ENCODE results near the gene HINFP. TPM values are rescaled to one million over a fixed set of nuclear protein-coding genes. Genes with fewer than 3 reads are reported as not detected.

HINFP gene
- total and polyA plus RNA-seq, 2 experiments from 2014 or later, result 12.6 to 29.2 TPM

DNA sequence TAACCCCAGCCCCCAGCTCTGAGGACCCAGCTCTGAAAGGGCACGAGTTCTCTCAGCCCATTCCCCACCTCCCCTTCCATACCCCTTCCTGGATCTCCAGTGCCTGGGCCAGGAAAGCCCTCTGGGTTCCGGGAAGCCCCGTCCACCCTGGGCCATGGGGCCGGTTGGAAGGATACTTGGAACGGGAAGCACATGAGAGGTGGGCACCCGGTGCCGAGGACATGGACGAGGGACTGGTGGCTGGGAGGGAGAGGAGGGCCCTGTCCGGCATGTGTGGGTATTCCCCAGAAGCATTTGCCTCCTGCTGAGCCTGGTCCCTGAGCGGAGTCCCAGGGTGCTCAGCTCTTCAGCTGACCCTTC lies 5.2 kb upstream of the HINFP start:
- Mint-ChIP-seq H3K27me3 (ENCODE audit: insufficient read depth, low read depth, poor library complexity) (peaks cover 10% of the 10 kb centered on the region), H3K9me3 (no peaks in the 10 kb centered on the region), H3K4me3 (no peak overlapping the region; the same call in 2 of the 3 replicates), H3K36me3 (ENCODE audit: low read depth) (no peaks in the 10 kb centered on the region; the same call in 2 of the 3 replicates), H3K4me1 (peaks cover 10% of the 10 kb centered on the region), H3K27ac (no peak overlapping the region)
- Histone ChIP-seq H3K4me3 (no peak overlapping the region), H3K27ac (ENCODE audit: low read depth) (no peak overlapping the region), H4K20me1 (replicated peaks; ENCODE audit: insufficient read depth) (no peaks in the 10 kb centered on the region), H2AFZ (0 out of 2 replicates have a peak overlapping the region, but pooled peaks have one; percentile 90), H3K4me1 (ENCODE audit: insufficient read depth) (peaks cover 12% of the 10 kb centered on the region), H3K79me2 (replicated peaks; ENCODE audit: insufficient read depth) (no peaks in the 10 kb centered on the region), H3K4me2 (peak overlapping the region; percentile 57; the same call in 1 of the 2 replicates), H3K36me3 (ENCODE audit: insufficient read depth) (no peaks in the 10 kb centered on the region), H3K9me2 (ENCODE audit: insufficient read depth) (no peaks in the 10 kb centered on the region), H3K27me3 (ENCODE audit: insufficient read depth) (no peaks in the 10 kb centered on the region), H3F3A (replicated peaks; ENCODE audit: low read depth) (0 out of 2 replicates have a peak, but pooled peaks cover 3% of the 10 kb centered on the region)
- peak; percentile 12; the same call in 2 of the 3 replicates for ATAC-seq
- DNase-seq (ENCODE audit: low spot score), result no peak
- TF ChIP-seq, protein P1, sequence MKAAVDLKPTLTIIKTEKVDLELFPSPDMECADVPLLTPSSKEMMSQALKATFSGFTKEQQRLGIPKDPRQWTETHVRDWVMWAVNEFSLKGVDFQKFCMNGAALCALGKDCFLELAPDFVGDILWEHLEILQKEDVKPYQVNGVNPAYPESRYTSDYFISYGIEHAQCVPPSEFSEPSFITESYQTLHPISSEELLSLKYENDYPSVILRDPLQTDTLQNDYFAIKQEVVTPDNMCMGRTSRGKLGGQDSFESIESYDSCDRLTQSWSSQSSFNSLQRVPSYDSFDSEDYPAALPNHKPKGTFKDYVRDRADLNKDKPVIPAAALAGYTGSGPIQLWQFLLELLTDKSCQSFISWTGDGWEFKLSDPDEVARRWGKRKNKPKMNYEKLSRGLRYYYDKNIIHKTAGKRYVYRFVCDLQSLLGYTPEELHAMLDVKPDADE (IDR thresholded peaks at IDR 0.05), result no peak
- TF ChIP-seq, protein P2, sequence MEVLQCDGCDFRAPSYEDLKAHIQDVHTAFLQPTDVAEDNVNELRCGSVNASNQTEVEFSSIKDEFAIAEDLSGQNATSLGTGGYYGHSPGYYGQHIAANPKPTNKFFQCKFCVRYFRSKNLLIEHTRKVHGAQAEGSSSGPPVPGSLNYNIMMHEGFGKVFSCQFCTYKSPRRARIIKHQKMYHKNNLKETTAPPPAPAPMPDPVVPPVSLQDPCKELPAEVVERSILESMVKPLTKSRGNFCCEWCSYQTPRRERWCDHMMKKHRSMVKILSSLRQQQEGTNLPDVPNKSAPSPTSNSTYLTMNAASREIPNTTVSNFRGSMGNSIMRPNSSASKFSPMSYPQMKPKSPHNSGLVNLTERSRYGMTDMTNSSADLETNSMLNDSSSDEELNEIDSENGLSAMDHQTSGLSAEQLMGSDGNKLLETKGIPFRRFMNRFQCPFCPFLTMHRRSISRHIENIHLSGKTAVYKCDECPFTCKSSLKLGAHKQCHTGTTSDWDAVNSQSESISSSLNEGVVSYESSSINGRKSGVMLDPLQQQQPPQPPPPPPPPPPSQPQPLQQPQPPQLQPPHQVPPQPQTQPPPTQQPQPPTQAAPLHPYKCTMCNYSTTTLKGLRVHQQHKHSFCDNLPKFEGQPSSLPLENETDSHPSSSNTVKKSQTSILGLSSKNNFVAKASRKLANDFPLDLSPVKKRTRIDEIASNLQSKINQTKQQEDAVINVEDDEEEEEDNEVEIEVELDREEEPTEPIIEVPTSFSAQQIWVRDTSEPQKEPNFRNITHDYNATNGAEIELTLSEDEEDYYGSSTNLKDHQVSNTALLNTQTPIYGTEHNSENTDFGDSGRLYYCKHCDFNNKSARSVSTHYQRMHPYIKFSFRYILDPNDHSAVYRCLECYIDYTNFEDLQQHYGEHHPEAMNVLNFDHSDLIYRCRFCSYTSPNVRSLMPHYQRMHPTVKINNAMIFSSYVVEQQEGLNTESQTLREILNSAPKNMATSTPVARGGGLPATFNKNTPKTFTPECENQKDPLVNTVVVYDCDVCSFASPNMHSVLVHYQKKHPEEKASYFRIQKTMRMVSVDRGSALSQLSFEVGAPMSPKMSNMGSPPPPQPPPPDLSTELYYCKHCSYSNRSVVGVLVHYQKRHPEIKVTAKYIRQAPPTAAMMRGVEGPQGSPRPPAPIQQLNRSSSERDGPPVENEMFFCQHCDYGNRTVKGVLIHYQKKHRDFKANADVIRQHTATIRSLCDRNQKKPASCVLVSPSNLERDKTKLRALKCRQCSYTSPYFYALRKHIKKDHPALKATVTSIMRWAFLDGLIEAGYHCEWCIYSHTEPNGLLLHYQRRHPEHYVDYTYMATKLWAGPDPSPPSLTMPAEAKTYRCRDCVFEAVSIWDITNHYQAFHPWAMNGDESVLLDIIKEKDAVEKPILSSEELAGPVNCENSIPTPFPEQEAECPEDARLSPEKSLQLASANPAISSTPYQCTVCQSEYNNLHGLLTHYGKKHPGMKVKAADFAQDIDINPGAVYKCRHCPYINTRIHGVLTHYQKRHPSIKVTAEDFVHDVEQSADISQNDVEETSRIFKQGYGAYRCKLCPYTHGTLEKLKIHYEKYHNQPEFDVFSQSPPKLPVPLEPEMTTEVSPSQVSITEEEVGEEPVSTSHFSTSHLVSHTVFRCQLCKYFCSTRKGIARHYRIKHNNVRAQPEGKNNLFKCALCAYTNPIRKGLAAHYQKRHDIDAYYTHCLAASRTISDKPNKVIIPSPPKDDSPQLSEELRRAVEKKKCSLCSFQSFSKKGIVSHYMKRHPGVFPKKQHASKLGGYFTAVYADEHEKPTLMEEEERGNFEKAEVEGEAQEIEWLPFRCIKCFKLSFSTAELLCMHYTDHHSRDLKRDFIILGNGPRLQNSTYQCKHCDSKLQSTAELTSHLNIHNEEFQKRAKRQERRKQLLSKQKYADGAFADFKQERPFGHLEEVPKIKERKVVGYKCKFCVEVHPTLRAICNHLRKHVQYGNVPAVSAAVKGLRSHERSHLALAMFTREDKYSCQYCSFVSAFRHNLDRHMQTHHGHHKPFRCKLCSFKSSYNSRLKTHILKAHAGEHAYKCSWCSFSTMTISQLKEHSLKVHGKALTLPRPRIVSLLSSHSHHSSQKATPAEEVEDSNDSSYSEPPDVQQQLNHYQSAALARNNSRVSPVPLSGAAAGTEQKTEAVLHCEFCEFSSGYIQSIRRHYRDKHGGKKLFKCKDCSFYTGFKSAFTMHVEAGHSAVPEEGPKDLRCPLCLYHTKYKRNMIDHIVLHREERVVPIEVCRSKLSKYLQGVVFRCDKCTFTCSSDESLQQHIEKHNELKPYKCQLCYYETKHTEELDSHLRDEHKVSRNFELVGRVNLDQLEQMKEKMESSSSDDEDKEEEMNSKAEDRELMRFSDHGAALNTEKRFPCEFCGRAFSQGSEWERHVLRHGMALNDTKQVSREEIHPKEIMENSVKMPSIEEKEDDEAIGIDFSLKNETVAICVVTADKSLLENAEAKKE (CRISPR knock-in tag; IDR thresholded peaks at IDR 0.05), result no peak
- TF ChIP-seq CREB1 (CRISPR knock-in tag; IDR thresholded peaks at IDR 0.05; ENCODE audit: low read depth), result no peak
- TF ChIP-seq ZNF114 (CRISPR knock-in tag; IDR thresholded peaks at IDR 0.05), result no peak
- TF ChIP-seq, protein P3, sequence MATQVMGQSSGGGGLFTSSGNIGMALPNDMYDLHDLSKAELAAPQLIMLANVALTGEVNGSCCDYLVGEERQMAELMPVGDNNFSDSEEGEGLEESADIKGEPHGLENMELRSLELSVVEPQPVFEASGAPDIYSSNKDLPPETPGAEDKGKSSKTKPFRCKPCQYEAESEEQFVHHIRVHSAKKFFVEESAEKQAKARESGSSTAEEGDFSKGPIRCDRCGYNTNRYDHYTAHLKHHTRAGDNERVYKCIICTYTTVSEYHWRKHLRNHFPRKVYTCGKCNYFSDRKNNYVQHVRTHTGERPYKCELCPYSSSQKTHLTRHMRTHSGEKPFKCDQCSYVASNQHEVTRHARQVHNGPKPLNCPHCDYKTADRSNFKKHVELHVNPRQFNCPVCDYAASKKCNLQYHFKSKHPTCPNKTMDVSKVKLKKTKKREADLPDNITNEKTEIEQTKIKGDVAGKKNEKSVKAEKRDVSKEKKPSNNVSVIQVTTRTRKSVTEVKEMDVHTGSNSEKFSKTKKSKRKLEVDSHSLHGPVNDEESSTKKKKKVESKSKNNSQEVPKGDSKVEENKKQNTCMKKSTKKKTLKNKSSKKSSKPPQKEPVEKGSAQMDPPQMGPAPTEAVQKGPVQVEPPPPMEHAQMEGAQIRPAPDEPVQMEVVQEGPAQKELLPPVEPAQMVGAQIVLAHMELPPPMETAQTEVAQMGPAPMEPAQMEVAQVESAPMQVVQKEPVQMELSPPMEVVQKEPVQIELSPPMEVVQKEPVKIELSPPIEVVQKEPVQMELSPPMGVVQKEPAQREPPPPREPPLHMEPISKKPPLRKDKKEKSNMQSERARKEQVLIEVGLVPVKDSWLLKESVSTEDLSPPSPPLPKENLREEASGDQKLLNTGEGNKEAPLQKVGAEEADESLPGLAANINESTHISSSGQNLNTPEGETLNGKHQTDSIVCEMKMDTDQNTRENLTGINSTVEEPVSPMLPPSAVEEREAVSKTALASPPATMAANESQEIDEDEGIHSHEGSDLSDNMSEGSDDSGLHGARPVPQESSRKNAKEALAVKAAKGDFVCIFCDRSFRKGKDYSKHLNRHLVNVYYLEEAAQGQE (IDR thresholded peaks at IDR 0.05; ENCODE audit: unreplicated experiment), result no peak
- TF ChIP-seq ZNF331 (CRISPR knock-in tag; IDR thresholded peaks at IDR 0.05; ENCODE audit: low read depth), result no peak
- no peak for TF ChIP-seq EZH2phosphoT487 (IDR thresholded peaks at IDR 0.05; ENCODE audit: unreplicated experiment)
- TF ChIP-seq EZH2 (IDR thresholded peaks at IDR 0.05; ENCODE audit: low read depth, unreplicated experiment), result no peak
- TF ChIP-seq POLR2AphosphoS5 (IDR thresholded peaks at IDR 0.05; ENCODE audit: low read depth), result no peak
- no peak for TF ChIP-seq JUNB (IDR thresholded peaks at IDR 0.05; ENCODE audit: unreplicated experiment)
- no peak for TF ChIP-seq STAT1 (IDR thresholded peaks at IDR 0.05; ENCODE audit: unreplicated experiment)
- no peak for TF ChIP-seq NANOG (IDR thresholded peaks at IDR 0.05; ENCODE audit: borderline replicate concordance)
- TF ChIP-seq, protein P4, sequence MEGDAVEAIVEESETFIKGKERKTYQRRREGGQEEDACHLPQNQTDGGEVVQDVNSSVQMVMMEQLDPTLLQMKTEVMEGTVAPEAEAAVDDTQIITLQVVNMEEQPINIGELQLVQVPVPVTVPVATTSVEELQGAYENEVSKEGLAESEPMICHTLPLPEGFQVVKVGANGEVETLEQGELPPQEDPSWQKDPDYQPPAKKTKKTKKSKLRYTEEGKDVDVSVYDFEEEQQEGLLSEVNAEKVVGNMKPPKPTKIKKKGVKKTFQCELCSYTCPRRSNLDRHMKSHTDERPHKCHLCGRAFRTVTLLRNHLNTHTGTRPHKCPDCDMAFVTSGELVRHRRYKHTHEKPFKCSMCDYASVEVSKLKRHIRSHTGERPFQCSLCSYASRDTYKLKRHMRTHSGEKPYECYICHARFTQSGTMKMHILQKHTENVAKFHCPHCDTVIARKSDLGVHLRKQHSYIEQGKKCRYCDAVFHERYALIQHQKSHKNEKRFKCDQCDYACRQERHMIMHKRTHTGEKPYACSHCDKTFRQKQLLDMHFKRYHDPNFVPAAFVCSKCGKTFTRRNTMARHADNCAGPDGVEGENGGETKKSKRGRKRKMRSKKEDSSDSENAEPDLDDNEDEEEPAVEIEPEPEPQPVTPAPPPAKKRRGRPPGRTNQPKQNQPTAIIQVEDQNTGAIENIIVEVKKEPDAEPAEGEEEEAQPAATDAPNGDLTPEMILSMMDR (conservative IDR thresholded peaks at IDR 0.05; ENCODE audit: low read depth in 2 of 2), result no peak
